H1 (cell line): ENCODE results near the gene LHFPL3.

Source experiments
- BRCA1 ChIP-seq: IDR thresholded peaks from 2 replicates; pipeline ENCODE4 v1.6.1; 2012; ENCODE audit warnings: low read depth, low read length, improper control_type of control experiment
- CBX8 ChIP-seq: fragments of 300-800, 300-1000 bp; sonication (generic); IDR thresholded peaks from 2 replicates; pipeline ENCODE4 v1.7.1; 2016; ENCODE audit warnings: low read depth, low read length, borderline replicate concordance
- CEBPB ChIP-seq: IDR thresholded peaks from 2 replicates; pipeline ENCODE4 v1.6.1; 2012; ENCODE audit warnings: low read depth, low read length
- CHD2 ChIP-seq: IDR thresholded peaks from 2 replicates; pipeline ENCODE4 v1.6.1; 2012; ENCODE audit warnings: low read length, improper control_type of control experiment
- EP300 ChIP-seq, 2 experiments: IDR thresholded peaks; 1 replicate in 1 of 2; 2 replicates in 1 of 2; pipeline ENCODE4 v1.6.1; 2011 to 2012; ENCODE audit warnings: low read depth in 2 of 2, low read length in 2 of 2, mild to moderate bottlenecking in 2 of 2, borderline replicate concordance in 1 of 2, inconsistent platforms in 1 of 2, moderate library complexity in 1 of 2
- JUN ChIP-seq: IDR thresholded peaks from 2 replicates; pipeline ENCODE4 v1.6.1; 2011; ENCODE audit warnings: low read depth, mild to moderate bottlenecking, improper control_type of control experiment, low read length
- NANOG ChIP-seq: IDR thresholded peaks from 2 replicates; pipeline ENCODE4 v1.6.1; 2011; ENCODE audit warnings: low read length, low read depth, mild to moderate bottlenecking, inconsistent platforms; ENCODE audit not compliant: insufficient read depth, poor library complexity, severe bottlenecking
- POLR2AphosphoS5 ChIP-seq: IDR thresholded peaks from 2 replicates; pipeline ENCODE4 v1.6.1; 2011; ENCODE audit warnings: low read depth, low read length
- SIX5 ChIP-seq: IDR thresholded peaks from 2 replicates; pipeline ENCODE4 v1.6.1; 2011; ENCODE audit warnings: mild to moderate bottlenecking, low read depth, low read length
- SP1 ChIP-seq: IDR thresholded peaks from 2 replicates; pipeline ENCODE4 v1.6.1; 2011; ENCODE audit warnings: low read depth, low read length
- YY1 ChIP-seq: IDR thresholded peaks from 2 replicates; pipeline ENCODE4 v1.6.1; 2011; ENCODE audit warnings: low read depth, mild to moderate bottlenecking, low read length
- TF ChIP-seq, protein P1 (sequence below): IDR thresholded peaks from 2 replicates; pipeline ENCODE4 v1.6.1; 2012; ENCODE audit warnings: low read length, inconsistent platforms
- TF ChIP-seq, protein P2 (sequence below), 3 experiments: IDR thresholded peaks; 1 replicate in 2 of 3; 2 replicates in 1 of 3; pipeline versions ENCODE4 v1.5.1 to v1.6.1; 2011; ENCODE audit warnings: low read length in 3 of 3, mild to moderate bottlenecking in 3 of 3, inconsistent platforms in 2 of 3, low read depth in 1 of 3, moderate library complexity in 1 of 3; ENCODE audit not compliant: insufficient read depth in 1 of 3; ENCODE audit errors: control extremely low read depth in 1 of 3

DNA sequence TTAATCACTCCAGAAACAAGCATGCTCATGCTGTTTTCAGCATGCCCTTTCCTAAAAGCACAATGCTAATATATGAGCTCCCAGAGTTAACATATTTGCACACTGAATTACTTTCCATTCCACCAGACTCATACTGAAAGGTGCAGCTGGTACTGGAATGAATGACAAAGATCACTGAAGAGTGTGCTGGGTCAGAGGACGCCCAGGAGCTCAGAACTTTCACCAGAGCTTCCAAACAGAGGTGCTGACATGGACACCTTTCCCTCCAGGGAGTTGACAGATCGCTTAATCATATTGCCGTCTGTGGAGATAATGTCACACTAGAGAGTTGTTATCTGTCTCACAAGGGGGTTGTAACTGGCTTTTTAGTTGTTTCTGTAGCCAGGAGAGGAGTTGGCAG, 292.9 kb downstream of the LHFPL3 start:
- TF ChIP-seq SIX5 (no peak), CHD2 (no peak), YY1 (no peak), SP1 (no peak), CEBPB (no peak), BRCA1 (no peak), NANOG (no peak), CBX8 (no peak), POLR2AphosphoS5 (no peak), EP300 (IDR thresholded peaks at IDR 0.05; ENCODE audit: borderline replicate concordance in 1 of 2, low read depth in 2 of 2, low read length in 2 of 2) (no peak), JUN (no peak)
- TF ChIP-seq, protein P1, sequence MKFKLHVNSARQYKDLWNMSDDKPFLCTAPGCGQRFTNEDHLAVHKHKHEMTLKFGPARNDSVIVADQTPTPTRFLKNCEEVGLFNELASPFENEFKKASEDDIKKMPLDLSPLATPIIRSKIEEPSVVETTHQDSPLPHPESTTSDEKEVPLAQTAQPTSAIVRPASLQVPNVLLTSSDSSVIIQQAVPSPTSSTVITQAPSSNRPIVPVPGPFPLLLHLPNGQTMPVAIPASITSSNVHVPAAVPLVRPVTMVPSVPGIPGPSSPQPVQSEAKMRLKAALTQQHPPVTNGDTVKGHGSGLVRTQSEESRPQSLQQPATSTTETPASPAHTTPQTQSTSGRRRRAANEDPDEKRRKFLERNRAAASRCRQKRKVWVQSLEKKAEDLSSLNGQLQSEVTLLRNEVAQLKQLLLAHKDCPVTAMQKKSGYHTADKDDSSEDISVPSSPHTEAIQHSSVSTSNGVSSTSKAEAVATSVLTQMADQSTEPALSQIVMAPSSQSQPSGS: no peak
- TF ChIP-seq, protein P2, sequence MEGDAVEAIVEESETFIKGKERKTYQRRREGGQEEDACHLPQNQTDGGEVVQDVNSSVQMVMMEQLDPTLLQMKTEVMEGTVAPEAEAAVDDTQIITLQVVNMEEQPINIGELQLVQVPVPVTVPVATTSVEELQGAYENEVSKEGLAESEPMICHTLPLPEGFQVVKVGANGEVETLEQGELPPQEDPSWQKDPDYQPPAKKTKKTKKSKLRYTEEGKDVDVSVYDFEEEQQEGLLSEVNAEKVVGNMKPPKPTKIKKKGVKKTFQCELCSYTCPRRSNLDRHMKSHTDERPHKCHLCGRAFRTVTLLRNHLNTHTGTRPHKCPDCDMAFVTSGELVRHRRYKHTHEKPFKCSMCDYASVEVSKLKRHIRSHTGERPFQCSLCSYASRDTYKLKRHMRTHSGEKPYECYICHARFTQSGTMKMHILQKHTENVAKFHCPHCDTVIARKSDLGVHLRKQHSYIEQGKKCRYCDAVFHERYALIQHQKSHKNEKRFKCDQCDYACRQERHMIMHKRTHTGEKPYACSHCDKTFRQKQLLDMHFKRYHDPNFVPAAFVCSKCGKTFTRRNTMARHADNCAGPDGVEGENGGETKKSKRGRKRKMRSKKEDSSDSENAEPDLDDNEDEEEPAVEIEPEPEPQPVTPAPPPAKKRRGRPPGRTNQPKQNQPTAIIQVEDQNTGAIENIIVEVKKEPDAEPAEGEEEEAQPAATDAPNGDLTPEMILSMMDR (IDR thresholded peaks at IDR 0.05; ENCODE audit: control extremely low read depth in 1 of 3, insufficient read depth in 1 of 3, low read depth in 1 of 3, low read length in 3 of 3): no peak
